Measurements from ENCODE around the gene PPL. TPM values are rescaled to one million over a fixed set of nuclear protein-coding genes. Genes with fewer than 3 reads are reported as not detected.
A peak's percentile ranks its signal among the peaks of the same experiment; 100 is the strongest.

The PPL gene
- total and polyA plus RNA-seq, 8 donors: 5.8 to 98.8 (median 22.8) TPM

DNA sequence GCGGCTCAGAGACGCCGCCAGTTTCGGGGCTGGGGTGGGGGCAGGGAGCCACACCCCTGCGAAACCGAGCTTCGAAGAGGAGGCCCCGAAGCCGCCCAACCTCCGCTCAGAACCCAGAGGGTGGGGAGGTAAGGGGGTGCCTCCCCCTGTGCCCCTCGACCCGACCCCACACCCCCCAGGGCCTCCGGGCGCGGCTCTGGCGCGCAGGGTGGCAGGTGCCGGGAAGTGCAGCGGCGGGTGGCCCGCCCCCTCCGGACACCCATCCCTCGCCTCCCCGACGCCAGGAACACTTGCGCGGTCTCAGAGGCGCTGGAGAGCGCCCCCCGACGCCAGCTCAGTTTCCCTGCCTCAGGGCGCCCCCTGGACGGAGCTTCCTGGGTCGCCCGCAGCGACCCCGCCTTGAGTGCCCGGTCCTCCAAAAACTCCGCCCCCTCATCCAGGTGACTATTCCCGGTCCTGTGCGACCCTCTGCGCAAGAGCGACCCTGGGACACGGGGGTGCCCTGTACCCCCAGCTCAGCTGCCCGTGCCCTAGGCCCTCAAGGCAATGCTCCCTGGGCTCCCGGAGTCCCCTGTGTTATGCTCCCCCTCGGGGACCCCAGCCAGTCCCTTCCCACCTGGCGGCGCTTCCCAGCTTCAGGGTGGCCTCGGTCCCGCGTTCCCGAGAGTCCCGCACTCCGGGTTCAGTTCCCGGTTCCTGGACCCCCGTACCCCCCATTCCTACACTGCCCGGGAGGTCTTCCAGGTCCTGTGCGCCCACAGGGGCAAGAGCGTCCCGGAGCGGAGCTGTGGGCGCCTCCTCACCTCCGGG lies 562 bp downstream of the PPL start:
- 1 to 2% (median 1%) methylated on average over 25 to 64 of the region's 64 CpGs for WGBS, 5 donors
- no peak for TF ChIP-seq POLR2A (IDR thresholded peaks at IDR 0.05)
- TF ChIP-seq, protein P1, sequence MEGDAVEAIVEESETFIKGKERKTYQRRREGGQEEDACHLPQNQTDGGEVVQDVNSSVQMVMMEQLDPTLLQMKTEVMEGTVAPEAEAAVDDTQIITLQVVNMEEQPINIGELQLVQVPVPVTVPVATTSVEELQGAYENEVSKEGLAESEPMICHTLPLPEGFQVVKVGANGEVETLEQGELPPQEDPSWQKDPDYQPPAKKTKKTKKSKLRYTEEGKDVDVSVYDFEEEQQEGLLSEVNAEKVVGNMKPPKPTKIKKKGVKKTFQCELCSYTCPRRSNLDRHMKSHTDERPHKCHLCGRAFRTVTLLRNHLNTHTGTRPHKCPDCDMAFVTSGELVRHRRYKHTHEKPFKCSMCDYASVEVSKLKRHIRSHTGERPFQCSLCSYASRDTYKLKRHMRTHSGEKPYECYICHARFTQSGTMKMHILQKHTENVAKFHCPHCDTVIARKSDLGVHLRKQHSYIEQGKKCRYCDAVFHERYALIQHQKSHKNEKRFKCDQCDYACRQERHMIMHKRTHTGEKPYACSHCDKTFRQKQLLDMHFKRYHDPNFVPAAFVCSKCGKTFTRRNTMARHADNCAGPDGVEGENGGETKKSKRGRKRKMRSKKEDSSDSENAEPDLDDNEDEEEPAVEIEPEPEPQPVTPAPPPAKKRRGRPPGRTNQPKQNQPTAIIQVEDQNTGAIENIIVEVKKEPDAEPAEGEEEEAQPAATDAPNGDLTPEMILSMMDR (IDR thresholded peaks at IDR 0.05): peak in 2 of 7 experiments; percentile 25 to 37
- TF ChIP-seq POLR2AphosphoS5 (IDR thresholded peaks at IDR 0.05): no peak
- TF ChIP-seq EP300 (IDR thresholded peaks at IDR 0.05): no peak
- H3K27ac ChIP-seq: peak overlapping the region; percentile 76 to 85 (median 79)
- peaks cover 0 to 39% (median 14%) of the 10 kb centered on the region in 3 donors for H3K27me3 ChIP-seq
- H3K36me3 ChIP-seq: no peaks in the 10 kb centered on the region
- no peaks in the 10 kb centered on the region for H3K9me3 ChIP-seq
- intact Hi-C loops (cut with DNase I; ENCODE audit: low total_unique reads): loop anchor here (10.0 kb wide), 1 partner anchor 52 kb away; no protein-coding TSS in a partner anchor
- peaks cover 21 to 42% (median 32%) of the 10 kb centered on the region in 4 donors for H3K4me1 ChIP-seq
- peak overlapping the region; percentile 59 to 79 (median 68) for H3K4me3 ChIP-seq
- DNase-seq: peak; percentile 38 to 85

DNA sequence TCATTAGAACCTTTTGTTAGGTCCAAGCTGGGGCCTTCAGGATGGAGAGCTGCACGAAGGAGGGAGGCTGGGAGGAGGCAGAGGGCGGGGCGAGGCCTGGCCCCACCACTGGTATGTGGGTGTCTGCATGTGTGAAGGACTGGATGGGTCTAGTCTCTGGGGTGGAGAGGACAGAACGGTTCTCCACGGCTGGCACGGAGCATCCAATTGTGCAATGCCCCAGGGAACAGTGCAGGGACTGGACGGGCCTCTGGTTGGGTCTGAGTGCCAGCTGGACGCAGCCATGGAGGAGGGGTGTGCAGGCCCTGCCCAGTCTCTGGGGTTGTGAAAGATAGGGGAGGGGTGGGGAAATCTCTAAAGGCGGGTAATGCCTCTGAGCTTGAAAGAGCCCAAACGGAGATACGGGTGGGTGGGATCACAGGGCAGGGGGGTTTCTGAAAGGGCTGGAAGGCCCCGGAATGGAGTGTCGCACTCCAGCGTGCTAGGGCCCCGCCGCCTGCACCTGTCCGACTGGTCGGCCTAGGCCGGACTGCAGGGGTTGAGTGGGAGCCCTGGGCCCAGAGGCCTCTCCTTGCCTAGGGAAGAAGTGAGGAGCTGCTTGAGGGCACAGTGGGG lies 1.6 kb downstream of the PPL start:
- peaks cover 21 to 42% (median 32%) of the 10 kb centered on the region in 4 donors for H3K4me1 ChIP-seq
- H3K4me3 ChIP-seq: peak overlapping the region; percentile 59 to 79 (median 68)
- H3K9me3 ChIP-seq: no peaks in the 10 kb centered on the region
- H3K27me3 ChIP-seq: peaks cover 0 to 39% (median 14%) of the 10 kb centered on the region in 3 donors
- peak; percentile 64 to 83 for DNase-seq
- 30 to 53% (median 43%) methylated on average over 11 to 19 of the region's 19 CpGs for WGBS, 5 donors
- intact Hi-C loops (cut with DNase I; ENCODE audit: low total_unique reads): loop anchor here (10.0 kb wide), 1 partner anchor 51 kb away; no protein-coding TSS in a partner anchor
- H3K36me3 ChIP-seq: no peaks in the 10 kb centered on the region
- H3K27ac ChIP-seq: peak overlapping the region in 4 of 5 donors; percentile 77 to 85 (median 80)
- TF ChIP-seq EP300 (IDR thresholded peaks at IDR 0.05): no peak
- peak in 2 of 3 donors; percentile 44 to 68 for TF ChIP-seq POLR2AphosphoS5 (IDR thresholded peaks at IDR 0.05)

DNA sequence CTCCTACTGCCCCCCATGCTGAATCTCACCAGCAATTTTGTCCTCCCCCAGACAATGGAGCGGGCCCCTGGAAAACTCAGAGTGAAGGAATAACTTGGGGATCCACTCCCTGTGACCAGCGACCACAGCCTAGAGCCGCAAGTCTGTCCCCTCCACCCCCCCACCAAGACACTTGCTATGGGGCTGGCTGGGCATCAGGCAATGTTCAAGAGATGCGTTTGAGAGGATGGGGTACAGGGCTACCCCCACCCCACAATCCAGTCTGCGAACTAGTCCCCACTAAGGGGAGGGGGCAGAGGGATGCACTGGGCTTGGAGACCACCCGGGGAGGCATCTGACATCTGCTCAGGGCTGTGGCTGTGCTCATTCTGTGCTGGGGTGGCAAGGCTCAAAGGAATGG lies 2.4 kb downstream of the PPL start:
- Histone ChIP-seq H3K27me3 (peaks cover 0 to 39% (median 14%) of the 10 kb centered on the region in 3 donors), H3K36me3 (no peaks in the 10 kb centered on the region), H3K9me3 (no peaks in the 10 kb centered on the region), H3K4me3 (no peak overlapping the region), H3K27ac (peak overlapping the region in 1 of 5 donors; percentile 26), H3K4me1 (peaks cover 21 to 42% (median 32%) of the 10 kb centered on the region in 4 donors)
- intact Hi-C loops (cut with DNase I; ENCODE audit: low total_unique reads): loop anchor here (10.0 kb wide), 1 partner anchor 50 kb away; no protein-coding TSS in a partner anchor
- WGBS, 5 donors: 88 to 95% (median 91%) methylated on average over 3 to 6 of the region's 6 CpGs
- no peak for DNase-seq
- TF ChIP-seq POLR2A (IDR thresholded peaks at IDR 0.05) (no peak), POLR2AphosphoS5 (IDR thresholded peaks at IDR 0.05) (no peak), EP300 (IDR thresholded peaks at IDR 0.05) (no peak)
- TF ChIP-seq, protein P1 (IDR thresholded peaks at IDR 0.05): no peak

DNA sequence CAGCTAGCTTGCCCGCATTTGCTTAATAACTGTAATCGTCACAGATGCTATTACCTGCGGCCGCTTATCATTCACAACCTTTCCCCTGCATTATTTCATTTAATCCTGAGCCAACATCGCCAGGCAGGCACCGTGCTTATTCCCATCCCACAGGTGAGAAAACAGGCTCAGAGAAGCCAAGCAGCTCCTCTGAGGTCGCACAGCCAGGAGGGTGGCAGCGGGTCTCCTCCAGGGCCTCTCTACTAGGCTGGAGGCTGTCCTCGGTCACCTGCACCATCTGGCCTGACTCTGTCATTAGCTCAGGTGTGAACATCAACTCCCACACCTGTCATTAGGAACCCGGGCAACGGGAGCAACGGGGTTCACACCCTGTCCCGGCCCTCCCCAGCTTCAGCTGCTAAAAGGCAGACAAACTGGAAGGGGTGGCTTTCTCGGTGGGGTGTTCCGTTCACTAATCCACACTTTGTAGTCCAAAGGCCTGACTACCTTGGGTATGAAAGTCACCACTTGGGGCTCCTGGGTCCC lies 3.0 kb downstream of the PPL start:
- H3K27ac ChIP-seq: no peak overlapping the region
- H3K36me3 ChIP-seq: no peaks in the 10 kb centered on the region
- H3K4me1 ChIP-seq: peaks cover 21 to 42% (median 32%) of the 10 kb centered on the region in 4 donors
- DNase-seq: peak in 1 of 2 donors; percentile 47
- no peaks in the 10 kb centered on the region for H3K9me3 ChIP-seq
- TF ChIP-seq EP300 (IDR thresholded peaks at IDR 0.05) (no peak), POLR2AphosphoS5 (IDR thresholded peaks at IDR 0.05) (no peak), POLR2A (IDR thresholded peaks at IDR 0.05) (no peak)
- TF ChIP-seq, protein P1 (IDR thresholded peaks at IDR 0.05): no peak
- intact Hi-C loops (cut with DNase I; ENCODE audit: low total_unique reads): loop anchor here (10.0 kb wide), 1 partner anchor 49 kb away; no protein-coding TSS in a partner anchor
- peaks cover 0 to 39% (median 14%) of the 10 kb centered on the region in 3 donors for H3K27me3 ChIP-seq
- no peak overlapping the region for H3K4me3 ChIP-seq
- WGBS, 5 donors: 68 to 91% (median 75%) methylated on average over 9 to 15 of the region's 15 CpGs
